Kidney tubule cell (primary cell): Measurements from ENCODE around the gene FBXO7.
A peak's percentile ranks its signal among the peaks of the same experiment; 100 is the strongest.

Source experiments
- DNase-seq: peaks from one replicate; pipeline ENCODE4 v3.0.0-alpha.2; 2018; ENCODE audit warnings: low spot score

Gene FBXO7

GRCh38 chr22:32531931-32532819 is 57.6 kb downstream of the FBXO7 start:
- peak; percentile 79 for DNase-seq

- DNase-seq, result no peak
Observed at GRCh38 chr22:32532820-32533128, 58.2 kb downstream of the FBXO7 start.

GRCh38 chr22:32533265-32534111 is 58.9 kb downstream of the FBXO7 start:
- no peak for DNase-seq

- no peak for DNase-seq
Observed at GRCh38 chr22:32534252-32535235, 59.9 kb downstream of the FBXO7 start.

- DNase-seq, result no peak
Observed at GRCh38 chr22:32535531-32536190, 61.0 kb downstream of the FBXO7 start.

GRCh38 chr22:32536352-32536751 is 61.7 kb downstream of the FBXO7 start:
- DNase-seq, result no peak

GRCh38 chr22:32538521-32538920 is 63.9 kb downstream of the FBXO7 start:
- no peak for DNase-seq

- DNase-seq, result peak; percentile 37
Observed at GRCh38 chr22:32539631-32540421, 65.2 kb downstream of the FBXO7 start.

GRCh38 chr22:32541481-32541880 is 66.9 kb downstream of the FBXO7 start:
- no peak for DNase-seq

- no peak for DNase-seq
Observed at GRCh38 chr22:32542066-32542676, 67.6 kb downstream of the FBXO7 start.

- DNase-seq, result no peak
Observed at GRCh38 chr22:32542677-32543357, 68.2 kb downstream of the FBXO7 start.

GRCh38 chr22:32544953-32545558 is 70.4 kb downstream of the FBXO7 start:
- no peak for DNase-seq

- no peak for DNase-seq
Observed at GRCh38 chr22:32545801-32546200, 71.2 kb downstream of the FBXO7 start.

- DNase-seq, result no peak
Observed at GRCh38 chr22:32546496-32546895, 71.9 kb downstream of the FBXO7 start.

GRCh38 chr22:32546935-32547334 is 72.3 kb downstream of the FBXO7 start:
- no peak for DNase-seq

GRCh38 chr22:32548039-32548438 is 73.4 kb downstream of the FBXO7 start:
- DNase-seq, result no peak
